NCI-H2107 (cell line): ENCODE data around the gene FCRLA.
"Not testable (repeated sequence)": the region's sequence is repeated elsewhere in the genome, so short reads cannot be mapped to it uniquely, and the experiment has no call there.

ENCODE experiments used
- DNase-seq: peaks from one replicate; lab custom pipeline; 2025; lab: John Stamatoyannopoulos, UW

FCRLA gene, protein sequence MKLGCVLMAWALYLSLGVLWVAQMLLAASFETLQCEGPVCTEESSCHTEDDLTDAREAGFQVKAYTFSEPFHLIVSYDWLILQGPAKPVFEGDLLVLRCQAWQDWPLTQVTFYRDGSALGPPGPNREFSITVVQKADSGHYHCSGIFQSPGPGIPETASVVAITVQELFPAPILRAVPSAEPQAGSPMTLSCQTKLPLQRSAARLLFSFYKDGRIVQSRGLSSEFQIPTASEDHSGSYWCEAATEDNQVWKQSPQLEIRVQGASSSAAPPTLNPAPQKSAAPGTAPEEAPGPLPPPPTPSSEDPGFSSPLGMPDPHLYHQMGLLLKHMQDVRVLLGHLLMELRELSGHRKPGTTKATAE

DNA sequence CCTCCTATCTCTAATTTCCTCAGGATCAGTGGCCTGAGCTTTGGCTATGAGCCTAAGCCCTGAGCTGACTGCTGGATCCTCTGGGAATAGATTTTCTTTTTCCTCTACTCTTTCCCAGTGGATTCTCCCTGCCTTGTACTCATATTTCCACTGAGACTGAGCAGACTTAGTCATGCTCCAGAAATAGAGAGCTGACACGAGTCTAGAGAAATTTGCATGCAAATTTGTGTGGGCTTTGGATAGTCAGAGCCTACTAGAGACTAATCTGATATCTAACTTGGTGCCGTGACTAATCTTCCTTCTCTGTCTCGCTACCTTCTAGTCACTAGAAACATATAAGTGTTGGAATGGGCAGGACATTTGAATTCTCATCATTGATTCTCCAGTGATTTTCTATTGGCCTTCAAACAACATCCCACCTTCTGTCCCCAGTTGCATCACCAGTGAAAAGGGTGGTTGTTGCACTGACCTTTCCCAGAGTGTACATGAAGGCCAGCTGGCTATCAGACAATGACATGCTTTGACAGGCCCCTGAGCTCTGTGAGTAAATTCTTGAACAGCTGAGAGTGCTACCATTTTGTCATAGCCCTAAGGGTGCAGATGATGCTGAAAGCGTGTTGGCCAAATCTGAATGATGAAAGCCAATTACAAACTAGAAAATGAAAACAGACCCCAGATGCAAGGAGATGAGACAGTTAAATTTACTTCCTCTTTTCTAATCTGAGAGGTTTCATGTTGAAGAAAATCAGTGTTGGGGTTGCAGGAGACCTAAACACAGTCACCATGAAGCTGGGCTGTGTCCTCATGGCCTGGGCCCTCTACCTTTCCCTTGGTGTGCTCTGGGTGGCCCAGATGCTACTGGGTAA lies at the start of gene FCRLA:
Gene FCRLA, plus strand, starts transcription at position 748 of the 866 bp plus-strand sequence. Its CDS starts 36 bp downstream, at position 784.
- DNase-seq, result no peak

DNA sequence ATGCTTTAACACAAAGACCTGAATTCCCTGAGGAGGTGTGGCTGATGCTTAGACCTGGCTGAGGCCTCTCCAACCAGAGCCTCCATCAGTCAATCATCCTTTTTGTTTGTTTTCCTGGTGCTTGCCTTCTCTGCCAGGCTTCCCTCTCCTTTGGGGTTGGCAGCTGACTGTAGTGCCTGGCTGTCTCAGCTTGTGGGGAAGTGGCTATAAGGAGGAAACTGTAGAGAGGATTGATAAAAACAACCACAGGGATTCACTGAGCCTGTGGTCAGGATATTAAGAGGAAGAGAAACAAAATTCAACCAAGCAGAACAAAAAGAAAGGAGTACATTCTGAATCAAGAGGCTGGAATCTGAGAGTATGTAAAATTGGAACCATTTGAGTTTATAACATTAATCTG lies 48.5 kb upstream of the FCRLA start:
- DNase-seq, result not testable (repeated sequence)

DNA sequence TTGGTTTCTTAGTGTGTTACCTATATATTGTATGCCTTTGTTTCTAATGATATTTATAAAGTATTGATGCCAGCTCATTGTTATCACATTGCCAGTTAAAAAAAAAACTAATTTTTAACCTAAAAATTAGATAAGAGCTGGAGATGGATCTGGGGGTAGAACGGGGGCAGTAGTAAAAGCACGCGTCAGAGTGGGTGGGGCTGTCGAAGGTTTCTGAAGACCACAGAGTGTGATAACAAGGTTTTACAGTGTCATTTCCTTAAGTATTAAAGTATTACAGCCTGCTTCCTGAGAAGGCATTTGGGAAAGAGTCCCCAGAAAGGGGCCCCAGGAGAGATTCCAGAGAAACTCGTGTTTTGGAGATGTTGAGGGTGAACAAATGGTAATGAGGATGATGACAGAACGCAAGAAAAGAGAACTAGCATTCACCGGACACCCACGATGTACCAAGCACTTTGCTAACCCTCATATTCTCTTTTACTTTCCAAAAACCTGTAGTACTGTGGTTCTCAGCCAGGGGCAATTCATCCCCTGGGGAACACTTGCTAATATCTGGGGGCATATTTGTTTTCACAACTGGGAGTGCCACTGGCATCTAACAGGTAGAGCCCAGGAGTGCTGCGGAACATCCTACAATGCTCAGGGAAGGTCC lies 45.2 kb upstream of the FCRLA start:
- not testable (repeated sequence) for DNase-seq

DNA sequence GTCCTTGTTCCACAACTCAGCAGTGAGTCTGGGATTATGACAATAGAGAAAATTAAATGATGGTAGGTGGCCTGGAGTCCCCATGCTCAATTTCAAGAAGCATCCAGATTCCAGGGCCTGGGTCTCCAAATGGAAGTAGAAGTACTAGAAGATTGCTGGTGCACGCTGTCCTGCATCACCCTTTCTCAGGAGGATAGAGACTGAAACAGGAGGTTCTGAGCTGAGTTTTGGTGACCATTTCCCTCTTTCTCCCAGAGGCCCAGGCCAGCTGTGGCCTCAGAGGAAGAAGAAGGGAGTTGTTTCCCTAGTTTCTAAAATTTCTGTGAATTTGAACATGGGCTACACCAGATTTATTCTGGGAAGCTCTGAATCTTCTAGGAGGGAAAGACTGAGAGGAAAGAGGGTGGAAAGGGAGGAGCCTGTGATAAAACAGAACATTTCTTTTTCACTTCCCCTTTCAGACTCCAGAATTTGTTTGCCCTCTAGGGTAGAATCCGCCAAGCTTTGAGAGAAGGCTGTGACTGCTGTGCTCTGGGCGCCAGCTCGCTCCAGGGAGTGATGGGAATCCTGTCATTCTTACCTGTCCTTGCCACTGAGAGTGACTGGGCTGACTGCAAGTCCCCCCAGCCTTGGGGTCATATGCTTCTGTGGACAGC lies 44.2 kb upstream of the FCRLA start, which contains the start of gene FCGR2B:
Gene FCGR2B, plus strand, starts transcription at position 460 of the 656 bp plus-strand sequence. Its CDS starts 99 bp downstream, at position 559.
- not testable (repeated sequence) for DNase-seq

DNA sequence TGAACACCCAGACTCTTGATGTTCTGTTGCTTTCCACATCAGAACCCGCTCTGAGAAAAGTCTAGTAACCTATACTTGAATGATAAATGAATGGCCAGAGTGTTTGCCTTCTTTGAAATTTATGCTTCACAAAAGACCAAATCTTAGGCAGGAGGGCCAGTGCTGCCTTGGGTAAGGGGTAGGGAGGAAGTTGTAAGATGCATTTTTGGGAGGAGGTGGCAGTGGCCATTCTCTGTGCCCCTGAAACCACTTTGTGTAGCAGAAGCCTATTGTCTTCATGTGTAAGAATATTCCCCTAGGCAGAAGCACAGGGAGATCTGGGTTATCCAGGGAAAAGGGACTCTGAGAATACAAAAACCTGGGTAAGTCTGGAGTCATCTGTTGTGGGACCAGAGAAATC lies 43.5 kb upstream of the FCRLA start:
- DNase-seq, result not testable (repeated sequence)

DNA sequence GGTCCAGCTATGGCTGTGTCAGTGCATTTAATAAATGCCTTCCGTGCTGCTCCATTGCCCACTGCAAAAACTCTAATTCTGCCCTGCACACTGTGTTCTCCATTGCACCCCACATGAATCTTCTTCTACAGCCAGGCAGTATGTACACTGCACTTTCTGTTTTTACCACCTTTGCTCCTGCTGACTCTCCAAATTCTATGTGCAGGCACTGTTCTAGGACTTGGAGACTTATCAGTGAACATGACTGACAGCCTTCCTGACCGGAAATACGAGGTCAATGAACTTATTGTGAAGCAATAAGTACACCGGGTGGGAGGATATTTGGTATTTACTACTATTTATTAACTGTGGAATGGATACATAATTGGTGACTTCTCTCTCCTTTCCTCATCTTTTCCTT lies 42.3 kb upstream of the FCRLA start:
- DNase-seq, result not testable (repeated sequence)

DNA sequence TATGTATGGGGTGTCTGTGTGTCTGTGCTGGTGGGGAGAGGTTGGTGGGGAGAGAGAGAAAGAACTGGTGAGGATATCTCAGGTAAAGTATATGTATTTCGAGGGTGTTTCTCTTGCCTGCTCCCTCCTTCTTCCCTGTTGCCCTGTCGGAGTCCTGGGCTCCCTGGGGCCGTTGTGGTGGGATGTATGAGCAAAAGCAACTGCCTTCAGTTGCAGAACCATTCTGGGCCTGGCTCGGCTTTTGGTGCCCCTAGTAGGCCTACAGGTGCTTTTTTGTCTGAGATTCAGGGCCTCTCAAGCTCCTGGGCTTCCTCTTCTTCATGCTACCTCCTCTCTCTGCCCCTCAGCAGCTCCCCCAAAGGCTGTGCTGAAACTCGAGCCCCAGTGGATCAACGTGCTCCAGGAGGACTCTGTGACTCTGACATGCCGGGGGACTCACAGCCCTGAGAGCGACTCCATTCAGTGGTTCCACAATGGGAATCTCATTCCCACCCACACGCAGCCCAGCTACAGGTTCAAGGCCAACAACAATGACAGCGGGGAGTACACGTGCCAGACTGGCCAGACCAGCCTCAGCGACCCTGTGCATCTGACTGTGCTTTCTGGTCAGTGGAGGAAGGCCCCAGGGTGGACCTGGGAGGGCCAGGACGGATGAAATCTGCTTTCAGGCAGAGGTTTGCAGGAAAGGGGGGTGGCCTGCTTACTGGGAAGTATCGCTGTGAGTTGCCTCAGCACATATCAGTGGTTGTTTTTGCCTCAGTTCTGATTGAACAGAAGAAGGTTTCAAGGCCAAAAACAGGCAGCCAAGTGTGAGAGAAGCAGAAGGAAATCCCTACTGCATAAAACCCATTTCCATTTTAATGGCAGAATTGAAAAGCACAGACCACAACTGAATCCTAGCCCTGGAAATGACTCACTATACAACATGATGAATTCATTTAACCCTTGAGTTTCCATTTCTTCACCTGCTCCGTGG lies 35.7 kb upstream of the FCRLA start:
- not testable (repeated sequence) for DNase-seq

DNA sequence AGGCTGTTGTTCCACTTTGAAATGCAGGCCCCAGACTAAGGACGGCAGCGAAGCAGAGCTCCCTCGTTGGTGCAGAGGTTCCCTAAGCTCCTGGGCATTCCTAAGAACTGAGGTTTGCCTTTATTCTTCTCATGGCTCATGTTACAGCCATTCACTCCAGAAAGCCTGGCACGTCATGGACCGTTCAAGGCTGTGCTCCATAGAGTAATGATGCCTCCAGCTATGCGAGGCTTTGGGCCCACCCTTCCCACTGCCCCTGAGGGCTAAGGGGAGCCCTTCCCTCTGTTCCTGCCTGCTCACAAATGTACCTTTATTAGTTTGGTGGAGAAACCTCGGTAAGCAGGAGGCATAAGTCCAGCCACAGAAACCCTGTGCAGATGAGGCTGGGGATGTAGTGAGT lies 33.6 kb upstream of the FCRLA start:
- not testable (repeated sequence) for DNase-seq

DNA sequence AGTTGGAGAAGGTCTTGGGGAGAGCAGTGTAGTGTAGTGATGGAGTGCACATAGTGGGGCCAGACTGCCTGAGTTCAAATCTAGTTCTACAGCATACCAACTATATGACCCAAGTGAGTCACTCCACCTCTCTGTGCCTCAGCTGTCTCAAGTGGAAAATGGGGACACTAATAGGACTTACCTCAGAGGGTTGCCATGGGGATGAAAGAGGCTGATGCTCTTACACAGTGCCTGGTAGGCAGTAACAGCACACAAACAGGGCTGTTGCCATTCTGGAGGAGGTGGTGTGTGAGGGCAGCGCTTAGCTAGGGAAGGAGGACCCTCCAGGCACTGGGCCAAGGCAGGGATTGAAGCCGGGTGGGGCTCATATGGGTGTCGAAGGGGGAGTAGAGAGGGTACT lies 32.6 kb upstream of the FCRLA start:
- DNase-seq, result not testable (repeated sequence)

DNA sequence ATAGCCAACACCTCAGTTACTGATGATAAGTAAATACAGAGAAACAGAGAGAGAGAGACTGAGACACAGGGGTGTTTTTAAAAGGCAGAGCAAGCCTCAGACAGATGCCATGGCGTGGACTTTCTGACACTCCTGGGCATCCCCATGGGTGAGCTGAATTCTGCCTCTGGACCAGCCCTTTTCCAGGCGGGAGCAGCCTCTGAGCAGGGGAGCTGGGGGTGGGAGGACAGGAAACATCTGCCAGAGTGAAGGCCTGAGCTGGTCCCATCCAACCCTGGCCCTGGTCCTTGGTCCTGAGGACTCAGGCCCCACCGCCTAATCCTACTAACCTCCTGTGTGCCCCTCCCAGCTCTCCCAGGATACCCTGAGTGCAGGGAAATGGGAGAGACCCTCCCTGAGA lies 32.1 kb upstream of the FCRLA start:
- not testable (repeated sequence) for DNase-seq

DNA sequence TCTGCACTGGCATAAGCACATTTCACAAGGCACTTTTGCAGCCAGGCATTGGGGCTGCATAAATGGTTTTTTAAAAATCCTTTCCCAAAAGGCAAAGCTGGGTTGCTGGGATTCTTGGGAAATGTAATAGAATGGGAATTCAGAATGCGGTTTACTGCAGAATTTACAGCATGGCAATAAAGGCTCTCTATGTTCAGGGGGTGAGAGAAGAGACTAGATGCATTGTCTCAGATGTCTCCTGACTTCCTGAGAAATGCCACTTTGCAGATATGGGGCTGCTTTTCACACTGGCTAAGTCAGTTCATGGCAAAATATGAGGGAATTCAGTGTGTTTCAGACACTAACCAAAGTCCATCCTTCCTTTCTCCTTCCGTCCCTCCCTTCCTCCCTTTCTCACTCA lies 30.6 kb upstream of the FCRLA start:
- DNase-seq, result no peak

DNA sequence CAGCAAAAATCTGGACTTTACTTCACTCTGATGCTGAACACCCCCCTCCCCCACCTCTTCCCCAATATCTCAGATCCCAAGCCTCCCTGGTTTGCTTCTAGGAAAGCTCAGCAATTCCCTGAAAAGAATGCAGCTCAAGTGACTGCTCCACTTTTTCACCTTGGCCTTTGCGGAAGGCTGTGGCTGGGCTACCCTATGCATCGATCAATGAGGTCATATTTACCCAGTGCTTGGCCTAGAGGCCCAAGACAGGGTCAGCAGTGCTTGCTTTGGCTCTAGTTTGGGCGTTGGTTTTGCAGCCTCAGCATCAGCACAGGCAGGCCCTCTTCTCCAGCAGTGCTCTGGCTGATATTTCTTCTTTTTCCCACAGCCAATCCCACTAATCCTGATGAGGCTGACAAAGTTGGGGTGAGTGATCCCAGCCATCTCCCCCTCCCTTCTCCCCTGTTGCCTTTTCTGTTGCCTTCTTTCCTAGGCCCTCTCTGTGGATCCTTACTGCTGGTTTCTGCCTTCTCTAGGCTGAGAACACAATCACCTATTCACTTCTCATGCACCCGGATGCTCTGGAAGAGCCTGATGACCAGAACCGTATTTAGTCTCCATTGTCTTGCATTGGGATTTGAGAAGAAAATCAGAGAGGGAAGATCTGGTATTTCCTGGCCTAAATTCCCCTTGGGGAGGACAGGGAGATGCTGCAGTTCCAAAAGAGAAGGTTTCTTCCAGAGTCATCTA lies 29.9 kb upstream of the FCRLA start:
- no peak for DNase-seq

DNA sequence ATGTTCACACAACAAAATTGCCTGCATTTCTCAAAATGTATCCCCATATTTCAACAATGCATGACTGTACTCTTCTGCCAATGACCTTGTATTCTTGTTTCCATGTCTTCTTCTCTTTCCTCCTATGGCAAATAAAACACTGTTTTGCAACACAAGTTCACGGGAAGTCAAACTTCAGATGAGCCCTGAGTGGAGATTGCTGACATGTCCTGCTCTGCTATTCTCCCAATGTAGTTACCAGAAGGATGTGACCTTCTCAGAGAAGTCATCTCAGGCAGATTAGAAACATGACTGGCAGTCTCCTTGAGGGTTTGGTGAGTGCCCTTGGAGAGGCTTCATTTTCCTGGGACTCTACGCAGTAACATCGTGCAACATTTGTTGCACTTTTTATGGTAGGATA lies 28.5 kb upstream of the FCRLA start:
- no peak for DNase-seq

DNA sequence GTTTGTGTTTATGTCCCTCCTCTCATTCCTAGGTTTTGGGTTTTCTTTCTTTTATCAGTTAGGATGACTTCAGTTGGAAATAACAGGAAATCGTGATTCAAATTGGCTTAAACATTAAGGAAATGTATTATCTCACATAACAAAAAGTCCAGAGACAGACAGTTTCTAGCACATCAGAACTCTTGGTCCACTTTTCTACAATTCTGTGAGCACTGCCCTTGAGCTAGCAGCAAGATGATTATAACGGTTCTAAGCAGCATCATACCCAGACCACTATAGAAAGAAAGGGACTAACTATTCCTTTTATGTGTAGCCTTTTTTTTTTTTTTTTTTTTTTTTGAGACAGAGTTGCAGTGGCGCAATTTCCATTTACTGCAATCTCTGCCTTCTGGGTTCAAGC lies 25.1 kb upstream of the FCRLA start:
- DNase-seq, result no peak

DNA sequence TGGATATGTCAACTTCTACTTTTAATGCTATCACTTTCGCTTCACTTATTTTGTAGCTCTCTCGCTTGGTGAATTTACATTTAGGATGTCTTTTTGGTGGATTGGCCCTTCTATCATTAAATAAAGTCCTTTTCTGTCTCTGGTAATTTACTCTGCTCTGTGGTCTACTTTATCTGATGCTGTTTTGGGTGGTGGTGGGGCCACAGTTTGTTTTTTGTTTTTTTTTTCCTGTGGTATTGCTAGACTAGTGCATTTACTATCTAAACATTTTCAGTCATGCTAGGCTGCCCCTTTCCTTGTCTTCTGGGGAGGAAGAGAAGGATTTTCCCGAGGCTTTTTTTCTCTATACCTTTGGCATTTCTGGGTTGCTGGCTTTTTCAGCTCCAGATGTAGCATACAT lies 18.1 kb upstream of the FCRLA start:
- DNase-seq, result no peak

DNA sequence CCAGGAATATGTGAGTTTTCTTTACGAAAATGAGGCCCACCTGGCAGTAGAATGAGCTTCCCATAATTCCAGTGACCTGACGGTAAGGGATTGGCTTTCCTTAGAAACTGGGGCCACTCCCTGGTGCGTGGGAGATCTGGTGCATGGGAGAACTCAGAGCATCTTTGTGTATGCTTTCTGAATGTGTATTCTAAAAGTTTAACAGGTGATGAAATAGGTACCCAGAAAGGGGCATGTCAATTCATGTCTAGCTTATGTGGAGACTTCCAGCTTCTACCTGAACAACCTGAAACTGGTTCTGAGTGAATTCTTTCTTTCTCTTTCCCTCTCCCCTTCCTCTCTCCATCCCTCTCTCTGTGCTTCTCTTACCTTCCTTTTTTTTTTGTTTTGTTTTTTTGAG lies 15.2 kb upstream of the FCRLA start:
- no peak for DNase-seq

DNA sequence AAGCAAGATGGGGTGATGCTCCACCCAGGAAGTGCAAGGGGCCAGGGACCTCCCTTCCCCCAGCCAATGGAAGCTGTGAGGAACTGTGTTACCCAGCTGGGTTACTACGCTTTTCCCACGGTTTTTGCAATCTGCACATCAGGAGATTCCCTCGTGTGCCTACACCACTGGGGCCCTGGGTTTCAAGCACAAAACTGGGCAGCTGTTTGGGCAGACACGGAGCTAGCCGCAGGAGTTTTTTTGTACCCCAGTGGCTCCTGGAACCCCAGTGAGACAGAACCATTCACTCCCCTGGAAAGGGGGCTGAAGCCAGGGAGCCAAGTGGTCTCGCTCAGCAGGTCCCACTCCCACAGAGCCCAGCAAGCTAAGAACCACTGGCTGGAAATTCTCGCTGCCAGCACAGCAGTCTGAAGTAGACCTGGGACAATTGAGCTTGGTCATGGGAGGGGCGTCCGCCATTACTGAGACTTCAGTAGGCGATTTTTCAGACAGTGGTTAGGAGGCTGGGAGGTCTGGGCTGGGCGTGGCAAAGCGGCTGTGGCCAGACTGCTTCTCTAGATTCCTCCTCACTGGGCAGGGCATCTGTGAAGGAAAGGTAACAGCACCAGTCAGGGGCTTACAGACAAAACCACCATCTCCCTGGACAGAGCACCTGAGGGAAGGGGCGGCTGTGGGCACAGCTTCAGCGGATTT lies 13.9 kb upstream of the FCRLA start:
- not testable (repeated sequence) for DNase-seq

DNA sequence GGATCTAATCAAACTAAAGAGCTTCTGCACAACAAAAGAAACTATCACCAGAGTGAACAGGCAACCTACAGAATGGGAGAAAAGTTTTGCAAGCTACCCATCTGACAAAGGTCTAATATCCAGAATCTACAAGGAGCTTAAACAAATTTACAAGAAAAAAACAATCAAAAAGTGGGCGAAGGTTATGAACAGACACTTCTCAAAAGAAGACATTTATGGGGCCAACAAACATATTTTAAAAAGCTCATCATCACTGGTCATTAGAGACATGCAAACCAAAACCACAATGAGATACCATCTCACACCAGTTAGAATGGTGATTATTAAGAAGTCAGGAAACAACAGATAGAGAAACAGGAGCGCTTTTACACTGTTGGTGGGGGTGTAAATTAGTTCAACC lies 8.7 kb upstream of the FCRLA start:
- DNase-seq, result not testable (repeated sequence)

DNA sequence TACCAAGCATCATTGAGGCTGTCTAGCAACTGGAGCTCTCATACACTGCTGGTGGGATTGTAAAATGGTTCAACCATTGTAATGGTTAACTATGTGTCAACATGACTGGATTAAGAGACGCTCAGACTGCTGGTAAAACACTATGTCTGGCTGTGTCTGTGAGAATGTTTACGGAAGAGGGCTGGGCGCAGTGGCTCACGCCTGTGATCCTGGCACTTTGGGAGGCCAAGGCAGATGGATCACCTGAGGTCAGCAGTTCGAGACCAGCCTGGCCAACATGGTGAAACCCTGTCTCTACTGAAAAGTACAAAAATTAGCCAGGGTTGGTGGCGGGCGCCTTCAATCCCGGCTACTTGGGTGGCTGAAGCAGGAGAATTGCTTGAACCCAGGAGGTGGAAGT lies 4.8 kb upstream of the FCRLA start:
- DNase-seq, result no peak
